CD14-positive monocyte (primary cell): ENCODE measurements around the gene SEPTIN8. TPM values are rescaled to one million over a fixed set of nuclear protein-coding genes. Genes with fewer than 3 reads are reported as not detected.

Experiments
- DNase-seq, 3 donors: peaks; one replicate each; pipeline ENCODE4 v3.0.0-alpha.2; 2011 to 2022
- H2AFZ ChIP-seq: 2 replicates; pipeline ENCODE4 v1.6.0; 2012; ENCODE audit warnings: mild to moderate bottlenecking, low read depth, low read length, inconsistent platforms; ENCODE audit not compliant: insufficient read depth, poor library complexity, severe bottlenecking
- H3K27ac ChIP-seq, 2 donors: 1 replicate in 1 of 2; 2 replicates in 1 of 2; pipeline ENCODE4 v1.5.1; 2012 to 2013; ENCODE audit warnings: low read length in 2 of 2, control low read depth in 1 of 2, inconsistent platforms in 1 of 2, low read depth in 1 of 2, mild to moderate bottlenecking in 1 of 2
- H3K27me3 ChIP-seq, 2 donors: one replicate each; pipeline versions ENCODE4 v1.6.0 to v1.6.1; 2011 to 2013; ENCODE audit warnings: low read length in 2 of 2; ENCODE audit not compliant: control insufficient read depth in 2 of 2, insufficient read depth in 2 of 2
- H3K36me3 ChIP-seq, 2 donors: replicated peaks in 1 of 2; 1 replicate in 1 of 2; 2 replicates in 1 of 2; pipeline versions ENCODE4 v1.5.1 to v1.6.1; 2012 to 2013; ENCODE audit warnings: low read length in 2 of 2, control low read depth in 1 of 2, inconsistent platforms in 1 of 2, mild to moderate bottlenecking in 1 of 2; ENCODE audit not compliant: insufficient read depth in 2 of 2, control insufficient read depth in 1 of 2
- H3K4me1 ChIP-seq, 2 donors: 1 replicate in 1 of 2; 2 replicates in 1 of 2; pipeline versions ENCODE4 v1.5.1 to v1.6.1; 2012 to 2013; ENCODE audit warnings: low read length in 2 of 2, control low read depth in 1 of 2, inconsistent platforms in 1 of 2, mild to moderate bottlenecking in 1 of 2, moderate library complexity in 1 of 2; ENCODE audit not compliant: insufficient read depth in 2 of 2, control insufficient read depth in 1 of 2
- H3K4me2 ChIP-seq: replicated peaks from 2 replicates; pipeline ENCODE3; 2012; ENCODE audit warnings: low read length, moderate library complexity, mild to moderate bottlenecking; ENCODE audit not compliant: poor library complexity, severe bottlenecking; ENCODE audit errors: extremely low read depth
- H3K4me3 ChIP-seq, 3 experiments: fragments of 200-600 bp in 1 of 3; sonication (generic) in 1 of 3; replicated peaks in 1 of 3; 1 replicate in 2 of 3; 2 replicates in 1 of 3; pipeline ENCODE4 v1.5.1; 2011 to 2013; ENCODE audit warnings: low read length in 3 of 3, mild to moderate bottlenecking in 3 of 3, control low read depth in 2 of 3, low read depth in 2 of 3, inconsistent platforms in 1 of 3, moderate library complexity in 1 of 3
- H3K79me2 ChIP-seq: 2 replicates; pipeline ENCODE4 v1.6.0; 2012; ENCODE audit warnings: mild to moderate bottlenecking, control low read depth, inconsistent platforms, low read length, moderate library complexity; ENCODE audit not compliant: insufficient read depth
- H3K9ac ChIP-seq: 2 replicates; pipeline ENCODE4 v1.6.0; 2017; ENCODE audit warnings: low read length, mild to moderate bottlenecking; ENCODE audit not compliant: insufficient read depth, poor library complexity, severe bottlenecking
- H3K9me3 ChIP-seq, 2 donors: replicated peaks in 1 of 2; 1 replicate in 1 of 2; 2 replicates in 1 of 2; pipeline versions ENCODE4 v1.5.1 to v1.6.1; 2012 to 2013; ENCODE audit warnings: low read length in 2 of 2, control low read depth in 1 of 2; ENCODE audit not compliant: control insufficient read depth in 1 of 2, insufficient read depth in 1 of 2
- H4K20me1 ChIP-seq: 2 replicates; pipeline ENCODE4 v1.6.0; 2012; ENCODE audit warnings: mild to moderate bottlenecking, low read length, control low read depth, moderate library complexity; ENCODE audit not compliant: insufficient read depth
- H3K27ac Mint-ChIP-seq, 7 donors: one replicate each; pipeline ENCODE4 v1.8.0; 2020; ENCODE audit warnings: mild to moderate bottlenecking in 7 of 7, mixed read lengths in 7 of 7, moderate library complexity in 6 of 7, inconsistent platforms in 2 of 7
- H3K27me3 Mint-ChIP-seq, 3 donors: one replicate each; pipeline ENCODE4 v1.8.0; 2021 to 2022; ENCODE audit warnings: low read depth in 3 of 3, mild to moderate bottlenecking in 3 of 3, mixed read lengths in 3 of 3, moderate library complexity in 3 of 3, inconsistent platforms in 1 of 3
- H3K36me3 Mint-ChIP-seq, 2 donors: one replicate each; pipeline ENCODE4 v1.8.0; 2020; ENCODE audit warnings: mixed read lengths in 2 of 2, inconsistent platforms in 1 of 2, mild to moderate bottlenecking in 1 of 2
- H3K4me1 Mint-ChIP-seq: one replicate; pipeline ENCODE4 v1.8.0; 2020; ENCODE audit warnings: mild to moderate bottlenecking, mixed read lengths
- H3K4me3 Mint-ChIP-seq, 2 donors: one replicate each; pipeline ENCODE4 v1.8.0; 2020; ENCODE audit warnings: mild to moderate bottlenecking in 2 of 2, mixed read lengths in 2 of 2, moderate library complexity in 1 of 2
- H3K9me3 Mint-ChIP-seq, 7 donors: one replicate each; pipeline ENCODE4 v1.8.0; 2020 to 2022; ENCODE audit warnings: mixed read lengths in 7 of 7, mild to moderate bottlenecking in 6 of 7, moderate library complexity in 6 of 7, inconsistent platforms in 2 of 7
- CTCF ChIP-seq: fragments of 200-600 bp; IDR thresholded peaks from one replicate; pipeline ENCODE4 v1.8.0; 2022; ENCODE audit warnings: antibody characterized with exemption, mild to moderate bottlenecking
- WGBS: methylation state at CpG from one replicate; pipeline ENCODE4 v1.1.5; 2013; ENCODE audit warnings: missing lambda C conversion rate; ENCODE audit not compliant: insufficient coverage; 5-methylcytosine and 5-hydroxymethylcytosine counted together
- intact Hi-C, 2 donors: fragments of 100-400 bp; cut with micrococcal nuclease; formaldehyde crosslinking; loops; one replicate each; pipeline versions ENCODE4 v1.15.0 to v1.15.1; 2023
- polyA plus RNA-seq, 3 donors: library from polyadenylated mRNA; depleted of rRNA in 1 of 3; unstranded in 2 of 3; stranded (reverse) in 1 of 3; fragments of 300-500 nt in 2 of 3; fragments of >200 nt in 1 of 3; fragmentation: Illumina TruSeq in 2 of 3; gene quantifications; 1 replicate in 2 of 3; 2 replicates in 1 of 3; pipeline ENCODE4 v1.2.3, GENCODE V29; 2012 to 2021

Gene SEPTIN8
- polyA plus RNA-seq, 3 donors, result 0.36 to 5.0 (median 0.54) TPM

GRCh38 chr5:132756542-132756941 is 20.5 kb downstream of the SEPTIN8 start:
- no peak overlapping the region for H3K9ac ChIP-seq
- H2AFZ ChIP-seq, result no peak overlapping the region
- Mint-ChIP-seq H3K36me3 (peaks cover 10 to 12% of the 10 kb centered on the region in 2 donors), H3K9me3 (no peaks in the 10 kb centered on the region), H3K4me1 (peaks cover 3% of the 10 kb centered on the region), H3K4me3 (no peak overlapping the region), H3K27me3 (peaks cover 3 to 9% (median 4%) of the 10 kb centered on the region in 3 donors), H3K27ac (no peak overlapping the region)
- H3K27ac ChIP-seq, result no peak overlapping the region
- no peaks in the 10 kb centered on the region for H3K4me1 ChIP-seq
- 100% methylated on average over 3 of the region's 5 CpGs for WGBS
- H3K9me3 ChIP-seq, result no peaks in the 10 kb centered on the region
- no peak overlapping the region for H3K4me2 ChIP-seq
- no peaks in the 10 kb centered on the region for H4K20me1 ChIP-seq
- H3K4me3 ChIP-seq, result no peak overlapping the region
- no peak for TF ChIP-seq CTCF
- H3K79me2 ChIP-seq, result no peaks in the 10 kb centered on the region
- intact Hi-C loops, result no loop called here
- DNase-seq, result no peak
- H3K27me3 ChIP-seq, result no peaks in the 10 kb centered on the region
- H3K36me3 ChIP-seq, result no peaks in the 10 kb centered on the region

DNA sequence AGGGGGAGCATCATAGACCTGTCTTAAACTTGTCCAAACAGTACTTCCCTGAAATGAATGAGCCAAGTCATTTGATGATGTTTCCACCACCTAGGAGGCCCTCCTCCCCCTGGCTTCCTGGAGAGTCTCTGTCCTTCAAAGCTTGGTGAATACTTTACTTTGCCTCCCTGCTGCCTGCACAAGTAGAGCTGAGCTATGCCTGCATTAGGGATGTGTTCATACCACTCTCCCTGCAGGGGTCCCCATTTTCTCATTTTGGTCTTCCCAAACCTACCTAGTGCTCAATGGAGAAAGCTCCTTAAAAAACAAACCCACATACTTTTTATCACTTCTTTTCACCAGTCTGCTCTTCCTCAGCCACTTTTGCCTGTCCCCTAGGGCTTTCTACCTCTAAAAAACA is 22.1 kb downstream of the SEPTIN8 start:
- Histone ChIP-seq H3K27ac (no peak overlapping the region), H3K36me3 (no peaks in the 10 kb centered on the region), H3K4me3 (no peak overlapping the region), H3K4me2 (no peak overlapping the region), H3K9ac (no peak overlapping the region), H2AFZ (no peak overlapping the region), H3K4me1 (no peaks in the 10 kb centered on the region), H3K79me2 (no peaks in the 10 kb centered on the region), H3K9me3 (no peaks in the 10 kb centered on the region), H4K20me1 (no peaks in the 10 kb centered on the region), H3K27me3 (peaks cover 0 to 2% of the 10 kb centered on the region in 2 donors)
- no peaks in the 10 kb centered on the region for H3K4me1 Mint-ChIP-seq
- H3K27me3 Mint-ChIP-seq, result peaks cover 3 to 18% (median 8%) of the 10 kb centered on the region in 3 donors
- no peak for DNase-seq
- TF ChIP-seq CTCF, result no peak
- no peak overlapping the region for H3K4me3 Mint-ChIP-seq
- H3K27ac Mint-ChIP-seq, result peak overlapping the region in 1 of 7 donors; percentile 28
- intact Hi-C loops, result no loop called here
- H3K9me3 Mint-ChIP-seq, result no peaks in the 10 kb centered on the region
- peaks cover under 1 to 3% of the 10 kb centered on the region in 2 donors for H3K36me3 Mint-ChIP-seq
